HG03095 (cell line): ENCODE data around the gene MSANTD3.
A peak's percentile ranks its signal among the peaks of the same experiment; 100 is the strongest.

Experiments
- ATAC-seq: cut with Tn5 transposase; IDR thresholded peaks from one replicate; pipeline ENCODE4 v1.9.1; 2021; ENCODE audit warnings: moderate library complexity; ENCODE audit not compliant: unreplicated experiment

MSANTD3 gene

GRCh38 chr9:100465274-100465673 lies 38.3 kb downstream of the MSANTD3 start:
- ATAC-seq, result no peak

- no peak for ATAC-seq
These were observed 38.8 kb downstream of the MSANTD3 start for GRCh38 chr9:100465761-100466160.

GRCh38 chr9:100466171-100466828 lies 39.4 kb downstream of the MSANTD3 start:
- ATAC-seq, result no peak

GRCh38 chr9:100466829-100467221 lies 39.9 kb downstream of the MSANTD3 start:
- ATAC-seq, result no peak

- ATAC-seq, result no peak
These were observed 41.1 kb downstream of the MSANTD3 start for GRCh38 chr9:100468041-100468440.

- no peak for ATAC-seq
These were observed 45.3 kb downstream of the MSANTD3 start for GRCh38 chr9:100472268-100472667.

DNA sequence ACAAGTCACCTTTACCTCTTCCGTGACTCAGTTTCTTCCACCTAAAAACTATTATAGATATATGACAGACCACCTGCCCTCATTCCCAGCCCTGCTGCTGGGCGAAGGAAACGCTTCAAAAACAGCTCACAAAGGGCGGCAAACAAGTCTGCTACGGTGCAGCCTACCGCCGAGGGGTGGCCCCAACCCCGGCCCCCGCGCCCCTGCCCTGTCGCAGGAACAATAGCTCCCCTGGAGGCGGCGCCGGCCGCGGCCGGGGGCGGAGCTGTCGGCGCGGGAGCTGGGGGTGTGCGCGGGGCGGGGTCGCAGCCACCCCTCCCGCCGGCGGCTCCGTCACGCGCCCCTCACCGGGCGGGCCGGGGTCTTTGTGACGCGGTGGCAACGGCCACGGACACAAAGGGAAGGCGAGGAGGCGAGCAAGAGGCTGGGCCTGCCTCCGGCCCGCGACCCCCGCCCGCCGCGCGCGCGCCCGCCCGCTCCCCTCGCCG lies 45.9 kb downstream of the MSANTD3 start, which contains the start of gene TMEFF1:
Gene TMEFF1 (plus strand): TSS at position 362 of the 488 bp plus-strand sequence. CDS start 396 bp downstream, outside the sequence.
- peak; percentile 57 for ATAC-seq

- ATAC-seq, result peak; percentile 69
These were observed 46.5 kb downstream of the MSANTD3 start for GRCh38 chr9:100473276-100474081.

DNA sequence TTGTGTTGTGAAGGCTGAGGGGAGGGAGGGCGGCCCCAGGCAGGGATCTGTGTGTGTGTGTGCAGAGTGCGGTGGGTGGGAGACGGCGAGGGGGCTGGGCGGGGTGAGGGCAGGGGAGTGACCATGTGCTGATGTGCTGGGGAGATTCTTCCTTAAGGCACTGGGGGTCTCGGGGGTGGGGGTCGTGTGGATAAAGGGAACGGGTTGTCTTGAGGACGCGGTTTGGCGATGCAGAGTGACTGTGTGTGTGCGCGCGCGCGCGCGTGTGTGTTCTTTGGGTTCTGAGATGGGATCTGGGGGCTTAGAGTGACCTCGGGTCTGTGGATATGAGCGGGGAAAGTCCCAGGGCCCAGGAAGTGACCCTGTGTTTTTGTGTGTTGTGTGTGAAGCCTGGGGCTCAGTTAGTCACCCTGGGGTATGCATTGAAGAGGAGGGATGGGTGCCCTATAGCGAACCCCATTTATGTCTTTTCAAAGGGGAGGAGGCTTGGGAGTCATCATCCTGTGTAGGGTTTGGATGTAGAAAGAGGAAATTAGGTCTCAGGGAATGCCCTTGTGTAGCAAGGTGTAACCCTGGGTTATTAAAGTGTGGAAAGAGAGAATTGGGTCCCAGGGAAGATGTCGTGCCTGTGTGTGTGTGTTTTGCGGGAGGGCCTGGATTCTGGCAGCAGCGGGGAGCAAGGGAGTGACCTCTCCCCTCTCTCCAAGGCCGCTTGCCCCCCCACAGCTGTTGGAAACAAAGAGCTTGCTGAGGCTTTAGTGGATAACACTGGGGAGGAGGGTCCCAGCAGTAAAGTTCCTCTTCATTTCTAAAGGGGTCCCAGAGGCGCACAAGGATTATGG lies 47.4 kb downstream of the MSANTD3 start:
- ATAC-seq, result no peak

- ATAC-seq, result no peak
These were observed 48.0 kb downstream of the MSANTD3 start for GRCh38 chr9:100474924-100475276.

DNA sequence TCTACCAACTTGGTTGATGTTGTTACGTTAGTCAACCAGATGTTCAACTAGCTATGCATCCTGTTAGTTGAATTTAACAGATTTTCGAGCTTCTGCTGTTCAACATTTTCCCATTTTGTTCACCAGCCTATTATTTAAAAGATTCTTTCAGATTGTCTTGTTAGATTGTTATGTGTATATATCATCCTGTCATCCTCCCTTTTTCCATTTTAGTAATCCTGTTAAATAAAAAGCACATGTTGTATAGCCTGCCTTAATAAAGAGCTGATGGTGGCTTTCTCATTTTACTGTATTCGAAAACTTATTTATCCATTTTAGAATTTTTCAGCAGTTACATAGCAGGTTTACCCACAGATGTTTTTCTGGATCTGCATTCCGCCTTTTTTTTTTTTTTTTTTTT lies 50.3 kb downstream of the MSANTD3 start:
- no peak for ATAC-seq

DNA sequence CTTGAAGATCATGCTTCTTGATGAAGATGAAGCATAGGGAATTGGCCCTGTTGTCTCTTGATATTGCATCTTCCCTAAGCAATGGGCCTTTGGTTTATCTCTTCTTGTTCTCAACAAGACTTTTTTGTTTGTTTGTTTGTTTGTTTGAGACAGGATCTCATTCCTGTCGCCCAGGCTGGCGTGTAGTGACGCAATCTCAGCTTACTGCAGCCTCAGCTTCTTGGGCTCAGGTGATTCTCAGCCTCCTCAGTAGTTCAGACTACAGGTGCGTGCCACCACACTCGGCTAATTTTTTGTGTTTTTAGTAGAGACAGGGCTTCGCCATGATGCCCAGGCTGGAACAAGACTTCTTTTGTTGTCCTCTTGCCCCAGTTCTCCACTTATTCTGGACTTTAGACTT lies 51.2 kb downstream of the MSANTD3 start:
- ATAC-seq, result no peak

DNA sequence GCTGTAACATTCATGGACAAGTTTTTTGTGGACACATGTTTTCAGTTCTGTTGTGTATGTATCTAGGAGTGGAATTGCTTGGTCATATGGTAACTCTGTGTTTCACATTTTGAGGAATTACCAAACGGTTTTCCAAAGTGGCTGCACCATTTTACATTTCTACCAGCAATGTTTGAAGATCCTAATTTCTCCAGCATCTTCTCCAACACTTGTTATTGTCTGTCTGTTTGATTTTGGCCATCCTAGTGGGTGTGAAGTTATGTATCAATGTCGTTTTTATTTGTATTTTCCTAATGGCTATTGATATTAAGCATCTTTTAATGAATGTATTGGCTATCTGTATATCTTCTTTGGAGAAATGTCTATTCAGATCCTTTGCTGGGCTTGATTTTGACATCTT lies 52.9 kb downstream of the MSANTD3 start:
- ATAC-seq, result no peak

DNA sequence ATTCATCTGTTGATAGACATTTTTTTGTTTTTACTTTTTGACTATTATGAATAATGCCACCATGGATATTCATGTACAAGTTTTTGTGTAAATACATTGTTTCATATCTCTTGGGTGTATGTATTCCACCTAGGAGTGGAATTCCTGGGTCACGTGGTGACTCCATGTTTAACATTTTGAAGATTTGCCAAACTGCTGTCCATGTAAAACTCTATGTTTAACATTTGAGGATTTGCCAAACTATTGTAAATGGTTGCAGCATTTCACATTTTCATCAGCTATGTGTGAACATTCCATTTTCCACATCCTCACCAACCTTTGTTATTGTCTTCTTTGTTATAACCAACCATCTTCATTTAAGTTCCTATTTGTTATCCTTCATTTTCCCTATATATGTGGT lies 58.3 kb downstream of the MSANTD3 start:
- no peak for ATAC-seq

- no peak for ATAC-seq
These were observed 59.7 kb downstream of the MSANTD3 start for GRCh38 chr9:100486479-100487176.

DNA sequence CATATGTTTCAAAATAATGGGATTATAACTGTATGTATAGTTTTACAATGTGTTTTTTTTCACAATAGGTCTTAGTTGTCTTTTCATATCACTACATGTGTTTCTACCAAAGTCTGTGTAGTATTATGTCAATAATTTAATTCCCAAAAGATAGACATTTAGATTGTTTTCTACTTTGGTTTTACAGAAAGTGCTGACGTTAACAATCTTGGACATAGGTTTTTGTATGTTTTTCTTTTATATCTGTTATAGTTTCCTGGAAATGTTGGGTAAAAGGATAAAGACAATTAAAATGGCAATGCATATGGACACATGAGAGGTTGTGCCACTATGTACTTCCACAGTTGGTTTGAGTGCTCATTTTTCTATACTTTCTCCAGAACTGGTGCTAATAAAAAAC lies 61.2 kb downstream of the MSANTD3 start:
- no peak for ATAC-seq

- no peak for ATAC-seq
These were observed 62.9 kb downstream of the MSANTD3 start for GRCh38 chr9:100489836-100490235.

DNA sequence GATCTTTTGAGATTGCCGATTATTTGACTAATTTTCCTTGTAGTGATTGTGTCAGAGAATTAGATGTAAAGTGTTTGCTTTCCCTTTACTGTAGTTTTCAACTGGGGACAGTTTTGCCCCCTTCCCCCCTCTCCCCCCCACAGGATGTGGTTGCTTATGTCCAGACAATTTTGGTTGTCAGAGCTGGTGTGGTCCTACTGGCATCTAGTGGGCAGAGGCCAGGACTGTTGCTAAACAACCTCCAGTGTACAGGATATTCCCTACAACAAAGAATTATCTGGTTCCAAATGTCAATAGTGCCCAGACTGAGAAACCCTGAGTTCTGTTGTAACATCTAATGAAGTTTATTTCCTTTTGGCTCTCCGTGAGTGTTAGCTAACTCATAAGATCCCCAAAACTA lies 66.0 kb downstream of the MSANTD3 start:
- ATAC-seq, result no peak

GRCh38 chr9:100498592-100498991 lies 71.6 kb downstream of the MSANTD3 start:
- no peak for ATAC-seq

DNA sequence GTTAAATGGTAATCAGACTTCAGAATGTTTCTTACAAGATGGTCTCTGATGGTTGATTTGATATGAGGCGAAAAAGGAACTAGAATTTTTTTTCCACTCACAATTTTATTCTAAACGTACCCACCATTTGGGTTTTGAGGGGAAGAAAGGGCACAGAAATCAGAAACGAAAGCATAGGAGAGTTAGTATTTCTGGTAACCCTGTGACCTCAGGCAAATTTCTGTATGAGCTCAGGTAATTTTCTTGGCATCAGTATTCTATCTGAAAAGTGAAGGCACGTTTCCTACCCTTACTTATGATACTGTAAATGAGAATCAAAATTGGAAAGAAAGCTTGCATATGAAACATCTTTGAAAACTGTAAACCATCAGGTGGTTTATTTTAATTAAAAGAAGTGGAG lies 72.5 kb downstream of the MSANTD3 start:
- ATAC-seq, result no peak

DNA sequence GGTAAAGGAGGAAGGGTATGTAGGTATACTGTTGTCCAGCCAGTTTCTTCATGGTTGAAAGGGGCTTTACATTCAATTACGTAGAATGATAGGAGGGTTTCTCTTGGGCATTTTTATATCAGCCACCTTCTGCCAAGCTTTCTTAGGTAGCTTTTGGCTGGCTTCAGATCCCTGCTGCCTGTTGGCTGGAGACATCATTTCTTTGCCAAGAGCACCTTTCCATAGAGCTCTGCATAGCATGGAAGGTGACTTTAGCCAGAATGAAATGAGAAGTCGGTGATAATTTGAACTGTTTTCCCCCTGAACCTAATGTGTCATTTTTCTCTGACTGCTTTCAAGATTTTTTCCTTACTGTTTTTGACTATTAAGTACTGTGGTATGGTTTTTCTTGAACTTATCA lies 72.9 kb downstream of the MSANTD3 start:
- ATAC-seq, result no peak
